GM19452 (cell line): ENCODE data around the gene EZH2.

Experiments used
- ATAC-seq: cut with Tn5 transposase; IDR thresholded peaks from one replicate; pipeline ENCODE4 v1.9.1; 2021; ENCODE audit not compliant: unreplicated experiment

EZH2 gene

DNA sequence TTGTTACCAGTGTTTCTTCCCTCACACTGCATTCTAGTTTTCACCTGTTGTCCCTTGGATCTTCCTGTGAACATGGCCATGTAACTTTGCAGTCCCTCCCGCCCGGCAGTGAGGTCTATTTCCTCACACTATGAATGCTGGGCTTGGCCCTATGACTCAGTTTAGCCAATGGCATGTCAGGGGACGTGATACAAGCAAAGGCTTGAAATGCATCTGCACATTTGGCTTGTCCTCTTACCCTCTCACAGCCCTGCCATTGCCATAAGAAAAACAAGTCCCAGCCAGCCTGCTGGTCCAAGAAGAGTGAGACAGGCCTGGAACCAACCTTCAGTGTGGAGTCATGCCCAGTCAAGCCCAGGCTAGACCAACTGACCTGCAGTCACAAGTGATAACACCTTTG, 17.1 kb upstream of the EZH2 start:
- ATAC-seq, result no peak

DNA sequence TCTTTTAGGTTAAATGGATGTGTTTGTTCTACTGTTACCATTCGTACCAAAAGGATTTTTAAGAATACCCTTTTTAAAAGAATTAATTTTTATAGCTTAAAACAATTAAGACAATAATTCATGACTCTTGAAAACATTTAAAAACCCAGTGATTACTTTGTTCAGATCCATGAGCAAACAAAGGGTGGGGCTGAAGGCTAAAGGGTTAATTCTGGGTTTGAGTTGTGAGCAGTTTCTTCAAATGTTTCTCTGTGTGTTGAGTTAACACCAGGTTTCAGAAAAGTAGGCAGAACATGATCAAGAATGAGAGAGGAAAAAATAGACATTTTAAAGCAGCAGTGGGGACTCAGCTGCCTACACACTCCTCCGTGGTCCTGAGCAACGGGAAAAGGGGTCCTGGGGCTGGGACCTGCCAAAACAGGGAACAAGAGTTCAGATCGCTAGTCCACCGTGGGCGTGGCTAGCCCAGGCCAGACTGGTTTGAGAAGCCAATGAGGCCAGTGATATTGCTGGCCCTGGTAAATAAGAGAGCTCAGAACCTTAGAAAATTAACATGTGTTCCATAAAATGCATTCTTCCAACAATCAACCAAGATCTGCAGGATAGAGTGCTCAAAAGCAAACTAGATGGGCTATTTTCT, 14.9 kb upstream of the EZH2 start:
- no peak for ATAC-seq

DNA sequence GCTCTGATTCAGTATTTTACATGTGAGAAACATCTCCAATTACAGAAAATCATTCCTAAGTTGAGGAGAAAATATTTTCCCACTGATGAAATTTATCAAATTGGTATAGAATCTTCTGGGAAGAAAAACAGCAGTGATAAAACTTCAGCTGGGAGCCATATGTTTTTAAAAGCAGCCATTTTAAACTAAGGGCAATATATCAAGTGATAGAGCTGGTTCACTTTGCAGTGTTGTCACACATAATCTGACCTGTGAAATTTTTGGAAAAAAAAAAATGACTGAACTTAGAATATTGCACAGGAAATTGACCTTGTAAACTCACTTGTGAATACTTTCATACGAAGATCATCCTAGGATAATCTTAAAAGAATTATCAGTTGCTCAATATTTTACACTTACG, 10.5 kb upstream of the EZH2 start:
- no peak for ATAC-seq

DNA sequence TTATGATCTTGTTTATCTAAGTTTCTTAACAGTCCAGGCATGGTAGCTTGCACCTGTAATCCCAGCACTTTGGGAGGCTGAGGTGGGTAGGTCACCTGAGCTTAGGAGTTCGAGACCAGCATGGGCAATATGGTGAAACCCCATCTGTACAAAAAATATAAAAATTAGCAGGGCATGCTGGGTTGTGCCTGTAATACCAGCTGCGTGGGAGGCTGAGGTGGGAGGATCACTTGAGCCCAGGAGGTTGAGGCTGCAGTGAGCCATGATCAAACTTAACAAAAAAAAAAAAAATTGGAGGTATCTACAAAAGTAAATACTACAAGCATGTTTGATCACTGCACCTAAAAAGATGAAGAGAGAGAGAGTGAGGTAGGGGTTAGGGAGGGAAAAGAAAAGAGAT, 9.0 kb upstream of the EZH2 start:
- no peak for ATAC-seq

DNA sequence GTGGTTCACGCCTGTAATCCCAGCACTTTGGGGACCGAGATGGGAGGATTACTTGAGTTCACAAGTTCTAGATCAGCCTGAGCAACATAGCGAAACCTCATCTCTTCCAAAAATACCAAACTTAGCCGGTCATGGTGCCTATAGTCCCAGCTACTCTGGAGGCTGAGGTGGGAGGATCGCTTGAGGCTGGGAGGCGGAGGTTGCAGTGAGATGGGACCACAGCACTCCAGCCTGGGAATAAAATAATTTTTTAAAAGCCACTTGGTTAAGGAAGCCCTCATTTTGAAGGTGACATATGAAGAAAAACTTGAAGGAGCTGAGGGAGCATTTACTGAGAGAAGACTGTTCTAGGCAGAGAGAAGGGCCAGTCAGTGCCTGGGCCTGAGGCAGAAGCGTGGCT, 4.2 kb upstream of the EZH2 start:
- ATAC-seq, result no peak

DNA sequence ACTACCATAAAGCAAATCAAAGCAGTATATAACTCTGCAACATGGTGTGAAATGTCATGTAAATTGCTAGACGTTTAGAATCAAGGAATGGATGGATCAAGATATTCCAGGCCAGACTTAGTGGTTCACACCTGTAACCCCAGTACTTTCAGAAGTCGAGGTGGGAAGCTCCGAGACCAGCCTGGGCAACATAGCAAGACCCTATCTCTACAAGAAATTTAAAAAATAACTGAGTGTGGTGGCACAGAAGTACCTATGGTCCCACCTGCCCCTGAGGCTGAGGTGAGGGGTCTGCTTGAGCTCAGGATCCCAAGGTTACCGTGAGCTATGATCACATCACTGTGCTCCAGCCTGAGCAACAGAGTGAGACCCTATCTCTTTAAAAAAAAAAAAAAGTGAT, 2.8 kb upstream of the EZH2 start:
- no peak for ATAC-seq

DNA sequence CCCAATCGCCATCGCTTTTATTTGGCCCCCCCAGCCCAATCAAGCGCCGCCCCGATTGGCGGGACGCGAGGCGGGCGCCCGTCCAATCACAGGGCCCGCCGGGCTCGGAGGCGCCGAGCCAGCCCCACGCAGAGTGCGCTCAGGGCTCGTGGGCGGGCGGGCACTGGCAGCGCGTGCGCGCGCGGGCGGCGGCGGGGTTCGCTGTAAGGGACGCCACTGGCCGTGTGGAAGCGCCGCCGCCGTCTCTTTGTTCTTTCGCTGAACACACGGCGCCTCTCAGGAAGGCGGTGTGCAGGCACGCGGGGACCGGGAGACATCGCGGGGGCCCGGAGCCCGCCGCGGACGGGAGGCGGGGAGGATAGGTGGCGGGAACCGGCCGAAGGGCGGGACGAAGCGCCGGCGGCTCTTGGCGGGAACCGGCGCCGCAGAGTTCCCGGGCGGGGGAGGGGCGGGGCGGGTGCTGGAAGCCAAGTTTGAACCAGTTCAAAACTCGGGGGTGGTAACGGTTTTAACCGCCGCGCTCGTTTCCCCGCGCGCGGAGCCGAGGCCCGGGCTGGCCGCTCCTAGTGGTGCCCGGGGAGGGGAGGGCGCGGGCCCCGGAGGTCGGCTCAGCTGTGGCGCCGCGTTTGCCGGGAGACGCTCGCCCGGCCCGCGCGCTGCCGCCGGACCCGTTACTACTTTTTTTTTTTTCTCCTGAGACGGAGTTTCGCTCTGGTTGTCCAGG, 370 bp upstream of the EZH2 start:
- ATAC-seq, result peak; percentile 84

DNA sequence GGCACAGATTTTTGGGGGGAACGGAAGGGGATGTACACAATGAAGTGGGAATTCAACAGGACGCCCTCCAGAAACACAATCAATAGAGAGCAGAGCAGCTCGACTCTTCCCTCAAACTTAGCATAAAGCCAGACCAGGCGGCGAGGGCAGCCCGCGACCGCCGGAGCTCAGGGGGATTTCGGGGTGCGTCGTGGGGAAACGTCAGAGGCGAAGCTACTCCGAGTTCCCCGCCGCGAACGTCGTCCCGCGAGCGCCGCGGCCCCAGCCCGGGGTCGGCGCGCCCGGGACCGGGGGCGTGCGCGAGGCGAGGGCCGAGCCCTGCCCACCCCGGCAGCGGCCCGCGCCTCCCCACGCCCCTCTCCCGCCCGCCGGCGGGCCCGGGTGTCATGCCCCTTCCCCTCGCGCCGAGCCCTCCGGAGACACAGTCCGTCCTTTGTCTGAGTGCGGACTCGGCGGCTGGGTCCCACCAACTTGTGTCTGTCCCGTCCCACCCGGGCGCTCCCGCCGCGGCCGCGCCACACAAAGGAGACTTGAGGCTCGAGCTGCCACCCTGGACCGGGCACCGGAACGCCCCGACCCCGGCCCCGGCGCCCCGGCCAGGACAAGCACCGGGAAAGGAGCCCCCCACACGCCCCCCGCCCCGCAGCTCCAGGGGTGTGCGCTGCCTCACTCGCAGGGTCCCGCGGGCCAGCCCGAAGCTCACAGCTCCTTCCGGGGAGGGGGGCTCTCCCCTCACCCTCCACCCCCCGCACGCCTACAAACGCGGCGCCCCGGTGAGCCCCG, 634 bp downstream of the EZH2 start:
- ATAC-seq, result peak; percentile 22

DNA sequence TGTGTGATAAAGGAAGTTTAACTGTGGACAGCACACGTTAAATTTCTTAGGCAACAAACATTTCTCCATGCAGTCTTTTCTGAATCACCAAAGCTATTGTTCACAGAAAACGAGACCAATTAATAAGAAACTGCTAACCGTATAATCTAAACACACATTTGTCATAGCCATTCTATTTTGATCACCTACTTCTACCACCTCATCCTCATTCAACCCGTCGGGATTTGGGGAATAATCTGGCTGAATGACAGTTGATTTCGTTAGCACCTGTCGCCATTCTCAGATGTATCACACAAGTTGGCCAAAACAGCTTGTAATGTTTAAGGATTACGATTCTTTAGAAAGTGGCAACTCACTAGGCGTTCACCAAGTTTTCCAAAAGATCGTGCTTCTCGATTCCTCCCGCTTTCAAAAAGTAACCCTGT, 1.2 kb downstream of the EZH2 start:
- ATAC-seq, result no peak

DNA sequence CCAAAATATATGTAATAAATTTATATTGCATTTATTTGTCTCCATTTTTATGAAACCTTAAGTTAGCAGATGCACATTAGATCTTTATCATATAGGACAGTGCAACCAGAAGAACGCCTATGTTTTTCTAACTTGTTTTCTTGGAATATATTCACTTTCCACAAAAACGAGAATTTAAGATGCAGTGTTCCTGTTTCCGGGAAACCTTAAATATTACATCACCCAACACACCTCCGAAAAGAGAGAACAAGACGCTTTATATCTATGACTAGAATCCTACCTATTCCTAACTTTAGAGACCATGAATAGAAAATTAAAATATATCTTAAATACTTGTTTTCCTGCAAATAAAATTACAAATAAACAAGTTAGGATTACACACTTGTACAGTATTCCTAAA, 1.9 kb downstream of the EZH2 start:
- ATAC-seq, result no peak

DNA sequence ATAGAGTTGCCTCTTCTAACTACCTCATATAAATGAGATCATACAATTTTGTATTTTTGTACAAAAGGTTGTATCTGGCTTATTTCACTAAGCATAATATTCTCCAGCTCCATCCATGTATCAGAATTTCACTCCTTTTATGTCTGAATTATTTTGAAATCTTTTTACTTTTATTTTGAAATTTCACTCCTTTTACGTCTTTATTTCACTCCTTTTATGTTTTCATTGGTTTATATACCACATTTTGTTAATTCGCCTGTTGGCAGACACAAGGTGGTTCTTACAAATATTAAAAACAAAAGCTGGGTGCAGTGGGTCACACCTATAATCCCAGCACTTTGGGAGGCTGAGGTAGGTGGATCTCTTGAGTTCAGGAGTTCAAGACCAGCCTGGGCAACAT, 5.8 kb downstream of the EZH2 start:
- no peak for ATAC-seq

DNA sequence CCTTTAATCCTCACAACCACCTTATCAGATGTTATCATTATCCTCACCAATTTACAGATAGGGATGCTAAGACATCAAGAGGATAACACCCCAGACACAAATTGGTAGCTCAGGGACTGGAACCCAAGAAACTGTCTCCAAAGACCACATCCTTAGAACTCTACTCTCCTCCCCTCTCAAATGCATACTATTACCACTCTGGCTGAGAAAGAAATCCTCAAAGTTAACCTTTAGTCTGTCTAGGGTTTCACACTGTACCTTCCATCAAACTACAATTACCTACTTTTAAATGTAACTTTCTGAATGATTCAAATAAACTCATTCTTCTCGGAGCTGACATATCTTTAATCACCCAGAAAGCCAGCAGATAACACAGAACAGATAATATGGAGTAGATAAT, 6.6 kb downstream of the EZH2 start:
- ATAC-seq, result no peak

DNA sequence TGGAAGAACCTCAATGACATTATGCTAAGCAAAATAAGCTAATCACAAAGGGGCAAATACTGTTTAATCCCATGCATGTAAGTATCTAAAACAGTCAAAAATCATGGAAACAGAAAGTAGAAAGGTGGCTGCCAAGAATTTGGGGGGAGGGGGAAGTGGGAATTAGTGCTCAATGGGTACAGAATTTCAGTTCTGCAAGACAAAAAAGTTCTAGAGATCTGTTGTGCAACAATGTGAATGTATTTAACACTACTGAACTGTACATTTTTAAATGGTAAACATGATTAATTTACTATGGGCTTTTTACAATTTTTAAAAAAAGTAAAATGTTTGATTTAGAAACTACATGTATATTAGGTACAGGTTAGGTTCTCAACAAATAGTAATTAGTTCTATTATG, 11.9 kb downstream of the EZH2 start:
- no peak for ATAC-seq

DNA sequence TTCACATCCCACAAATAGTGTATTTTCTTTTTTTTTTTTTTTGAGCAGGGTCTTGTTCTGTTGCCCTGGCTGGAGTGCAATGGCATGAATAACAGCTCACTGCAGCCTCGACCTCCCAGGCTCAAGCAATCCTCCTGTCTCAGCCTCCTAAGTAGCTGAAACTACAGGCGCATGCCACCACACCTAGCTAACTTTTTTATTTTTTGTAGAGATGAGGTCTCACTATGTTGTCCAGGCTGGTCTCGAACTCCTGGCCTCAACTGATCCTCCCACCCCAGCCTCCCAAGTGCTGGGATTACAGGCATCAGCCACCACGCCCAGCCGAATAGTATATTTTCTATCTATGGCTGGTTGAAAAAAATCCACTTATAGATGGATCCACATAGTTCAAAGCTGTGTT, 12.5 kb downstream of the EZH2 start:
- ATAC-seq, result no peak

DNA sequence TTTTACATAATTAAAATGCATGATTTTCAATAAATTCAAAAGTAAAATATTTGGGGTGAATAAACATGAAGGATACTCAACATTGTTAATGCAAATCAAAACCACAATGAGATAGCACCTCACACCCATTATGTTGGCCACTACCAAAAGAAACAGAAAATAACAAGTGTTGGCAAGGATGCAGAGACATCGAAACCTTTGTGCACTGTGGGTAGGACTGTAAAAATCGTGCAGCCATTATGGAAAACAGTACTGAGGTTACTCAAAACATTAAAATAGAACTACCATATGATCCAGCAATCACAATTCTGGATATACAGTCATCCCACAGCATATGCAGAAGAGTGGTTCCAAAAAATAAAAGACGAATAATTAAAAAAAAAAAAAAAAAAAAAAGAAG, 13.1 kb downstream of the EZH2 start:
- no peak for ATAC-seq

DNA sequence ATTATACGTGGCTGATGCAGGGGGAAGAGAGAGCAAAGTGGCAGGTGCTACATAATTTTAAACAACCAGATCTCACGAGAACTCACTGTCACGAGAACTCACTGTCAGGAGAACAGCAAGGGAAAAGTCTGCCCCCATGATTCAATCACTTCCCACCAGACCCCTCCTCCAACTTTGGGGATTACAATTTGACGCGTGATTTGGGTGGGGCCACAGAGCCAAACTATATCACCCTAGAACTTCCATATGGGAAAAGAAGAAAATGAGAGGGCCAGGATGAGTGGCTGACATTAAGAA, 15.8 kb downstream of the EZH2 start:
- no peak for ATAC-seq

DNA sequence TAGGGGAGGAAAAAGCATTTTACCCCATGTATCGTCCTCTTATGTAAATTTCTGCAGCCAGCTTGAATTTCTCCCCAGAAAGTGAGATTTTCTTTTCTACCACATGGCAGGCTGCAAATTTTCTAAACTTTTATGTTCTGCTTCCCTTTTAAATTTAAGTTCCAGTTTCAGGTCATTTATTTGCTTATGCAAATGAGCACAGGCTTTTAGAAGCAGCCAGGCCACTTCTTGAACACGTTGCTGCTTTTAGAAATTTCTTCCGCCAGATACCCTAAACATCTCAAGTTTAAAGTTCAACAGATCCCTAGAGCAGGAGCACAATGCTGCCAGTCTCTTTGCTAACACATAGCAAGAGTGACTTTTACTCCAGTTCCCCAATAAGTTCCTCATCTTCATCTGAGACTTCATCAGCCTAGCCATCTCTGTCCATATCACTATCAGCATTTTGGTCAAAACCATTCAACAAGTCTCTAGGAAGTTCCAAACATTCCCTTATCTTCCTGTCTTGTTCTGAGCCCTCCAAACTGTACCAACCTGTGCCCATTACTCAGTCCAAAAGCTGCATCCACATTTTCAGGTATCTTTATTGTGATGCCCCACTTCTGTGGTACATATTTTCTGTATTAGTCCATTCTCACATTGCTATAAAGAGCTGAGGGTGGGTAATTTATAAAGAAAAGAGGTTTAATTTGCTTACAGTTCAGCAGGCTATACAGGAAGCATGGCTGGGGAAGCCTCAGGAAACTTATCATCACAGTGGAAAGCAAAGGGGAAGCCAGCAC, 16.3 kb downstream of the EZH2 start:
- no peak for ATAC-seq

DNA sequence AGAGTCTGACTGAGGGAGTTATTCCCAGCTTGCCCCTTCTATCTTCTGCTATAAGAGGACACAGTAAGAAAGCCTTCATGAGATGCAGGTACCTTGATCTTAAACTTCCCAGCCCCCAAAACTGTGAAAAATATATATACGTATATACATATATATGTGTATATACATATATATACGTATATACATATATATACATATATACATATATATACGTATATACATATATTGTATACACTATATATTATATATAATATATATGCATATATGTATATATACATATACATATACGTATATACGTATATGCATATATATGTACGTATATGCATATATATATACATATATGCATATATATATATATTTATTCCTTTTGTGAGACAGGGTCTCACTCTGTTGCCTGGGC, 17.7 kb downstream of the EZH2 start:
- no peak for ATAC-seq

DNA sequence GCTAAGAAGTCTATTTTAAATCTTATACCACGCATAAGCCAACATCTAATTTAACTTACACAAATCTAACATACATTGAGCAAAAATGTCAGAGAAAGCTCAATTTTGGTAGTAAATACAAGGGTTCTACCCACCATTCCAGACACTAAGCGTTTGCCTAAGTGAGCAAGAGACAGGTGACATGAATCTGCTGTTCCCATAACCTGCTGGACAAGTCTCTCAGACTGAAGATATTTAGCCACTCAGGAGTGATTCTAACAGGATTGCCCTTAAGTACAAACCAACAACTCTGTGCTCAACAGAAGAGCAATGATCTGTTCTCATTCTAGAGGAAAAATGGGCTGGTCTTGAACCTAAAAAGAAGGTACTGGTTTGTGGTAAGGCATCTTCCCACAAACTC, 18.8 kb downstream of the EZH2 start:
- ATAC-seq, result no peak

DNA sequence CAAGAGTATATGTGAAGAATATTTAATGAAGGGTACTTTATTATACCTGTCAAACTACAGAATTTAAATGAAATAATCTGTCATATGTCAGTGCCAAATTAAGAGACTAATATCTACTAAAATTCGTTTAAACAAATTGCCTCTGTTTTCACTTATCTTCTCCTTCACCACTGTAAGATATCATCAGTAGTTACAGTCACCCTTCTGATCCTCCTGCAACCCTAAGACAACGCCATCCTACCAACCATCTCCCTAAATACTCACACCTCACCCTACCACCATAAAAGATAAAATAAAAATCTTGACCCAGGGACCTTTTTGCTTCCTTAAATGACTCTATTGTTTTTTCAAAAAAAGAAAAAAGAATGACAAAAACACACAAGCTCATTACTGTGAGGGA, 20.8 kb downstream of the EZH2 start:
- ATAC-seq, result no peak

DNA sequence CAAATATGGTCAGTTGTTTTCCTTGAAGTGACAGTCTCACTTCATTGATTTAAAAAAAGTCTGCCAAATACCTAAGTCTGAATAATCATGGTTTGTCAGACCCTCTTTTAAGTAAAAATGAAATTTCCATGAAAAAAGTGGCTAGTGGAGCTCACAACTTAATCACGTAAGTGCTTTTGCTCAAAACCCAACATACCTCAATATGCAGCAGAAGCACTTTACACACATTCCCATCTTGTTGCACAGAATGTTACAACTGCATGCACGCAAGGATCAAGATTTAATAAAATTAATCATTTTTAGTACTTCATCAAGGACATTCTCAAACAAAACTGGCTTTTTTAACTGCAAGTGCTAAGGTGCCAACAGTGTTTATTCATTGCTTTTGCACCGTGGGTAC, 21.6 kb downstream of the EZH2 start:
- ATAC-seq, result no peak

DNA sequence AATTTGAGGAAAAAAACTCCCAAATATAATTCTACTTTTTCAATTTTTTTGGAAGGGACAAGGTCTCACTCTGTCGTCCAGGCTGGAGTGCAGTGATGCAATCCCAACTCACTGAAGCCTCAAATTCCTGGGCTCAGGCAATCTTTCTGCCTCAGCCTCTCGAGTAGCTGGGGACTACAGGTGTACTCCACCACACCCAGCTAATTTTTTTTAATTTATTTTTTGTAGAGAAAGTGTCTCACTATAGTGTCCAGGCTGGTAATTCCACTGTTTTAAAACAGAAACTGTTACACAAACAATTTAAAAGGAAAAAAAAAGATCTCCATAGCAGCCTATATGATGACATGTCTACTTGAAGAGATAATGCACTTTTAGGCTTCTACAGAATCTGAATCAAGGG, 25.6 kb downstream of the EZH2 start:
- no peak for ATAC-seq
